Stimulated activated CD8-positive, alpha-beta memory T cell treated with anti-CD3 and anti-CD28 coated beads, Interleukin-4, amount 100 ng/mL, for 24 hours (primary cell): ENCODE measurements around the gene GPA33.

ENCODE experiments used
- DNase-seq: peaks from one replicate; pipeline ENCODE4 v3.0.0-alpha.2; 2020; ENCODE audit warnings: low read depth

The GPA33 gene

GRCh38 chr1:167086033-167086432 lies 4.1 kb downstream of the GPA33 start:
- DNase-seq = no peak

DNA sequence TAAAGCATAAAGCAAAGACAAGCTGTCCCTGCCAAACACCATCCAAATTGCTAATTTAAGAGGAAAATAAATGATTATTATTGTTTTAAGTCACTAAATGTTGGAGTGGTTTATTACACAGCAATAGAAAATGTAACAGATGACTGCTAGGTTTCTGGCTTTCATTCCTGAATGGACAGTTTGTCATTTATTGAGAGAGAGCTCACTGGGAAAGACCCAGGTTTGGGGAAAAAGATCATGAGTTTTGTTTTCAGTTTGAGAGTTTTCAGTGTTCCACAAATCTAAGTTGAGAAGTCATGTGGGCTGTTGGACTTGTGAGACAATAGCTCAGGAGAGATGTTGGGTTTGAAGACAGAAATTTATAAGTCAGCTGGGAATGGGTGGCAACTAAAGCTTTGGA lies 5.4 kb downstream of the GPA33 start:
- DNase-seq = no peak

- no peak for DNase-seq
These were observed 6.3 kb downstream of the GPA33 start for GRCh38 chr1:167083871-167084270.

GRCh38 chr1:167083066-167083665 lies 7.0 kb downstream of the GPA33 start:
- no peak for DNase-seq

GRCh38 chr1:167082511-167083027 lies 7.6 kb downstream of the GPA33 start:
- DNase-seq = no peak

GRCh38 chr1:167081594-167082156 lies 8.5 kb downstream of the GPA33 start:
- no peak for DNase-seq

GRCh38 chr1:167077868-167078210 lies 12.3 kb downstream of the GPA33 start:
- no peak for DNase-seq

GRCh38 chr1:167077128-167077867 lies 12.9 kb downstream of the GPA33 start:
- no peak for DNase-seq

DNA sequence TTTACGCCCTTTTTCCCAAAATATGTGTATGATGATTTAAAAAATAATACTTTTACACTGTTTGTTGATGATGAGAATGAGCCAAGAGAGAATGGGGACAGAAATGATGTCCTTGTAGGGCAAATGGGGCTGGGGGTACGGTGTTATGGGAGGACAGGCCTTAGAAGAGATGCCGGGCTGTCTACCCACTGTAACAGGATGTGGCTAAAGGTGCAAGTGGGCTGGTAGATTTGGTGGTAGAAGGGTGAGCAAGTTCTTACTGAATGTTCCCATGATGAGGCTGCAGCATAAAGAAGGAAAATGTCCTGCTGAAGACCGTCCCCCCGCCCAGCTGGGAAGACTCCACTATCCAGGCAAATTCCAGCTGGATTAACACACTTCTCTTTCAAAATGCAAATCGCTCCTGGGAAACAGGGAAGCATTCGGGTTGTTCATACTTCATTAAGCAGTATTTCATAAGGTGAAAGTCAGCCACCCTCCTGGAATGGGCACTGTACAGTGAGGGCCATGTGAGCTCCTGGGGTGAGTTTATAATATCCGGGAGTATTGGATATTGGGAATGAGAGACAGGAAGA lies 14.0 kb downstream of the GPA33 start:
- no peak for DNase-seq

- DNase-seq = no peak
These were observed 18.9 kb downstream of the GPA33 start for GRCh38 chr1:167071286-167071685.

- DNase-seq = no peak
These were observed 21.4 kb downstream of the GPA33 start for GRCh38 chr1:167068761-167069160.

- DNase-seq = no peak
These were observed 22.3 kb downstream of the GPA33 start for GRCh38 chr1:167067904-167068303.

DNA sequence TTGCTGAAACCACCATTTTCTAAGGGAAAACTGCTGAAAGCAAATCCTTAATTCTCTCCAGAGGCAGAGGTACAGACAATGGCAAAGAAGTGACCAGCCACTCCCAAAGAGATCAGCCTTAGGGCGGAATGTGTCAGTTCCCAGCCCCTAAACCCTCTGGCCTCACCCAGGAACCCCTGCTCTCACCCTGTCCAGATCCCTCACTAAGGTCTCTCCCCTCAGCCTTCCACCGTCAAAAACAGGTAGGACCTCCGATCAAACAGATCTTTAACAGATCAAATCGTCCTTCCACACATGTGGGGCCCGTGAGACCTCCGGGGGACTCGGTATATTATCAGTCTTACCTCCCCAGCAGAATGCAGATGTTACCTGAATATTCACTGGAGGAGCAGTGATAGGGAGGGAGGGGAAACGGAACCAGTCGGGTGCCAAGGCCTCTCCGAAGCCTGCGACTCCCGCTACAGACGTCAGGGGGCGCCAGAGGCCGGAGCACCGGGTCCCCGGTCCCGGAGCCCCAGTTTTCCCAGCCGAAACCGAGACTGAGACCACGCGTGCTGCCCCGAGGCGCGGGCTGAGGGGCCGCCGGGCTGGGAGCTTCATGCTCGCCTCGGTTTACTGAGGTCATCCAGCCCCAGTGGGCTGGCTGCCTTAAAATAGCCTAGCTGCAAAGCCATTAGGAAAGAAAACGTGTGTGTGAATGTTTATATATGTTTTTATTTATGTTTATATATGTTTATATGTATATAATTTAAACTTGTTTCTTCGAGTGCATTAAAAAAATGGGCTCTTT lies 23.6 kb downstream of the GPA33 start:
- DNase-seq = peak; percentile 70

DNA sequence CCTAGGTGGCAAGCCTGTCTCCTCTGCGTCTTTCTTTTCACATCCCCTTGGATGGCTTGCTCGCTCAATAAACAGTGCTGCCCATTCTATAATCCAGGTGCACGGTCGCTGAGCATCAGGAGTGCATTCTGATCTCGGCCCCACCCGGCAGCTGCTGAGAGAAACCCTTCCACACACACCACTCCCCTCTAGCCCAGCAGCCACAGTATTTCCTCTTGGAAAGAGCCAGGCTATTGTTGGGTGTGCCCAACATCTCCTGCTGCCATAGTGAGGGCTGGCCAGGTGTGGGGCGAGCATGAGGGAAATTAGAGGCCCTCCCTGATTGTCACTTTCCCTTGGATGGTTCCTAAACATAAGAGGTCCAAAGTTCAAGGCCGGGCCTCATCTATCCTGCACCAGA lies 24.7 kb downstream of the GPA33 start:
- DNase-seq = no peak

GRCh38 chr1:167064621-167065020 lies 25.6 kb downstream of the GPA33 start:
- DNase-seq = no peak

DNA sequence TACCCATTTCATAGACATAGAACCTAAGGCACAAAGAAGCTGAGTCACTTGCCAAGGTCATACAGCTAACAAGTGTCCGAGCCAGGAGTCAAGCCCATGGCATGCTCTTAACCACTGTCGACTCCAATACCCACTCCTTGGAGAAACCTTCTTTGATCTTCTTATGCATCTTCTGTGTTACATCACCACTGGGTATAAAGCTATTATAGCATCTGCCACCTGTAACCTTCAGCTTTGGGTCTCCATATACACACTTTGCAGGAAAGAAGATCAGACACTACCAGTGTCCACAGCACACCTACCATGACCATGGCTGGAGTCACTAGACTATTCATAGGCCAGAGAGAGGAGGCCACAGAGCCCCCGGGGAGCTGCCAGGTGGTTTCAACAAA lies 29.1 kb downstream of the GPA33 start:
- DNase-seq = no peak

DNA sequence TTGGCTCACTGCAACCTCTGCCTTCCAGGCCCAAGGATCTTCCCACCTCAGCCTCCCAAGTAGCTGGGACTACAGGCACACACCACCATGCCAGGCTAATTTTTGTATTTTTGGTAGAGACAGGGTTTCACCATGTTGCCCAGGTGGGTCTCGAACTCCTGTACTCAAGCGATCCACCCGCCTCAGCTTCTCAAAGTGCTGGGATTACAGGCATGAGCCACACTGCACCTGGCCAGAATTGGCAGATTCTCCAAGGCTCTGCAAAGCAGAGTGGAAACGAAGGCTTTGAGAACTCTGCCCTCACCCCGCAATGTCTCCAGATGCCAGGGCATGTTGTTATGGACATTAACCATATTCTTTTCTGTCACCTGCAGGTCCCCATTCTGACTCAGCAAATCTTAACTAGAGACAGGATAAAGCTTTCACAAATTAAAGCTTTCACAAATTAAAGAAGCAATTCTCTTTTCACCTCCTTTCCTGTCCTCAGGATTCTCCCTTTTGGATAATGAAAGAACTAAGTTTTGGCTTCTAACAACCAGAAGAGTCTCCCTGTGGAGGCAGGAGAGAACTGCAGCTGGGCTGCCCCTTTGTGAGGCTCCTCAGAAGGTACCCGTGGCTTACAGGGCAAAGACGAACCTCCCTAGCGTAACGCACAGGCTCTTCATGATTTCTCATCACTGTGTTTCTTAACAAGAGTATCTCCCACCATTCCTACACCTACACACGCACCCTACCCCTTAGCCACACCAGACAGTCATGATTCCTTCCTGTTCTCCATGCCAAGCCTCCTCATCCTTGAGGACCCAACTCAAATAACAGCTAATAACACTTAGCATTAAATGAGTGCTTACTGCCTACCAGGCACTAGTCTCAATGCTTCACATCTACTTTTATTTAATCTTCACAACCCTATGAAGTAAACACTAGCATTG lies 29.8 kb downstream of the GPA33 start:
- DNase-seq = no peak

DNA sequence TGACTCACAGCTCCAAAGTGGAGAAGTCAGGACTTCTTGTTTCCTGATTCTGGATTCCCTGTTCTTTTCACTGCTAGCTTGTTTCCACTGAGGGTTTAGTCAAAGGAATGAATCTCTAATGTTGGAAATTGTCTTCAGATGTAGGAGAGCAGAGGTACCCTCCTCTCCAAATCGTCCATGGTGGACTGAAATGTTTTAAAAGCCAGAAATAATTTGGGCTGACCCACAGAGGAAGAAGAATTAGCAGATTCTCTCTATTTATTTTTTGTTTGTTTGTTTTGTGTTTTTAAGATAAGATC lies 30.4 kb downstream of the GPA33 start:
- no peak for DNase-seq

- DNase-seq = peak; percentile 66
These were observed 30.9 kb downstream of the GPA33 start for GRCh38 chr1:167059045-167059808.

DNA sequence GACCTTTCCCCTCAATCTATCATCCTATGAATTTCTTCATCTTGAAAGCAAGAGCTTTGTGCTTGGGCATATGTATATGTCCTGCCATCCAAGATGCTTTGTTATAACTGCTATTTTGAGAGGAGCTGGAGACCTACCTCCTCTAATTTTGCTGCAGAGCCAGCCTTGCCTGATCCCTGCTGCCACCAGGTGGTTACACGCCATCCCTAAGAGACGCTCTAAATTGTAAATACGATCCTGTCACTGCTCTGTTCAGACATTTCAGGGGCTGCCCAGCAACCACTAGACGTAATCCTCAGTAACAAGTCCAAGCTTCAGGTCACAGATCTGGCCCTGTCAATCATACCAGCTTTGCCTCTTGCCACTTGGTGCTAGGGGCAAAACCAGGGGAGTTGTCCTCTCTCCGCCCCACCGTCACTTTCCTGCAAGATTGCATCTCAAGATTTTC lies 32.9 kb downstream of the GPA33 start:
- no peak for DNase-seq
